Vagina (tissue), 2 donors: ENCODE results near the gene RACGAP1. TPM values are rescaled to one million over a fixed set of nuclear protein-coding genes. Genes with fewer than 3 reads are reported as not detected.

Experiments
- DNase-seq, 2 donors: peaks; one replicate each; pipeline ENCODE4 v3.0.0-alpha.2; 2017; ENCODE audit errors: extremely low spot score in 2 of 2
- H3K27ac ChIP-seq: fragments of 200-600 bp; sonication (generic); one replicate; pipeline ENCODE4 v1.5.1; 2019
- H3K27me3 ChIP-seq: fragments of 200-600 bp; sonication (generic); one replicate; pipeline ENCODE4 v1.5.1; 2019
- H3K36me3 ChIP-seq, 2 donors: fragments of 200-600 bp; sonication (generic); one replicate each; pipeline ENCODE4 v1.5.1; 2017 to 2019
- H3K4me1 ChIP-seq: fragments of 200-600 bp; sonication (generic); one replicate; pipeline ENCODE4 v1.5.1; 2019
- H3K4me3 ChIP-seq, 2 donors: fragments of 200-600 bp; sonication (generic); 1 replicate in 1 of 2; 2 replicates in 1 of 2; pipeline ENCODE4 v1.5.1; 2016 to 2019
- H3K9me3 ChIP-seq: fragments of 200-600 bp; sonication (generic); one replicate; pipeline ENCODE4 v1.5.1; 2019
- CTCF ChIP-seq, 3 experiments: fragments of 450-650 bp in 2 of 3; fragments of 200-600 bp in 1 of 3; sonication (generic) in 1 of 3; IDR thresholded peaks; one replicate each; pipeline ENCODE4 v1.5.1; 2017 to 2019; ENCODE audit warnings: antibody characterized with exemption in 3 of 3, mild to moderate bottlenecking in 2 of 3, moderate library complexity in 2 of 3
- POLR2A ChIP-seq, 2 donors: fragments of 450-650 bp; IDR thresholded peaks; one replicate each; pipeline ENCODE4 v1.6.1; 2017; ENCODE audit warnings: antibody characterized with exemption in 2 of 2, mild to moderate bottlenecking in 2 of 2, moderate library complexity in 2 of 2
- POLR2AphosphoS5 ChIP-seq, 2 donors: sonication (generic); formaldehyde crosslinking; IDR thresholded peaks; one replicate each; pipeline ENCODE4 v1.9.0; 2017; ENCODE audit warnings: antibody characterized with exemption in 2 of 2, mild to moderate bottlenecking in 2 of 2, low read depth in 1 of 2; ENCODE audit not compliant: insufficient read depth in 1 of 2
- intact Hi-C: fragments of 100-400 bp; cut with DNase I; formaldehyde crosslinking; loops from one replicate; pipeline ENCODE4 v1.15.1; 2023
- total RNA-seq: library from RNA; depleted of rRNA; stranded (reverse); fragments of >200 nt; gene quantifications from one replicate; pipeline ENCODE4 v1.2.3, GENCODE V29; 2016

The RACGAP1 gene
- total RNA-seq, 1 donor from 2014 or later: 19.2 TPM

DNA sequence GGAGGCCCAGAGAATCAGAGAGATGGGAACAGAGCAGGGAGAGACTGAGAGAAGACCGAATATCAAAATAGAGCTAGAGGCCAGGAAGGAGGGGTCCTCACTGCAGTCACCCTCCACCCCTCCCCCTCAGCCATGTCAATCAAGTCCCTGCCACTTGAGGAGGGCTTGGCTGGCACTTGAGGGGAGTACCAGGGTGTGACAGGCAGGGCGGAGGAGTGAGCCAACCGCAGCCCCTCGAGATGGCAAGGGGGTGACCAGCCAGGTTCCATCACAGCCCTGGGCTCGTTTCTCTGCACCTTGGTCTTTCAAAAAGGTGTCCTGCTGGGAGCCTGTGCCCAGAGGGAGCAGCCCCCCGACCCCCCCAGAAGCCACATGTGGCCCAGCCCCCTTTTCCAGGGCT lies 59.5 kb downstream of the RACGAP1 start:
- Histone ChIP-seq H3K4me3 (no peak overlapping the region), H3K36me3 (no peaks in the 10 kb centered on the region), H3K27me3 (no peaks in the 10 kb centered on the region), H3K4me1 (peaks cover 23% of the 10 kb centered on the region), H3K9me3 (no peaks in the 10 kb centered on the region), H3K27ac (no peak overlapping the region)
- no peak for TF ChIP-seq POLR2A (IDR thresholded peaks at IDR 0.05)
- TF ChIP-seq CTCF (IDR thresholded peaks at IDR 0.05): no peak
- no peak for TF ChIP-seq POLR2AphosphoS5 (IDR thresholded peaks at IDR 0.05; ENCODE audit: insufficient read depth in 1 of 2, low read depth in 1 of 2)
- intact Hi-C loops: loop anchor here (5.0 kb wide), 1 partner anchor 106 kb away; no protein-coding TSS in a partner anchor
- DNase-seq: no peak

DNA sequence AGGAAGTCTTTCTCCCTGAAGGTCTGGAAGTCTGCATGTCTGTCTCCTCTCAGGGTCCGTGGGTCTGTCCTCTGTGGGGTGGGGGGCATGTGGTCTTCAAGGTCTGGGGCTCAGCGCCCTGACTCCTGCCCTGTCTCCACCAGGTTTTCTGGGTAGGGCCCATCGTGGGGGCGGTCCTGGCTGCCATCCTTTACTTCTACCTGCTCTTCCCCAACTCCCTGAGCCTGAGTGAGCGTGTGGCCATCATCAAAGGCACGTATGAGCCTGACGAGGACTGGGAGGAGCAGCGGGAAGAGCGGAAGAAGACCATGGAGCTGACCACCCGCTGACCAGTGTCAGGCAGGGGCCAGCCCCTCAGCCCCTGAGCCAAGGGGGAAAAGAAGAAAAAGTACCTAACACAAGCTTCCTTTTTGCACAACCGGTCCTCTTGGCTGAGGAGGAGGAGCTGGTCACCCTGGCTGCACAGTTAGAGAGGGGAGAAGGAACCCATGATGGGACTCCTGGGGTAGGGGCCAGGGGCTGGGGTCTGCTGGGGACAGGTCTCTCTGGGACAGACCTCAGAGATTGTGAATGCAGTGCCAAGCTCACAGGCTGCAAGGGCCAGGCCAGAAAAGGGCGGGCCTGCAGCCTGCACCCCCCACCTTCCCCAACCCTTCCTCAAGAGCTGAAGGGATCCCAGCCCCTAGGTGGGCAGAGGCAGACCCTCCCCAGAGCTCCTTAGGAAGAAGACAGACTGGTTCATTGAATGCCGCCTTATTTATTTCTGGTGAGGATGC lies 60.3 kb downstream of the RACGAP1 start:
- DNase-seq: no peak
- intact Hi-C loops: loop anchor here (5.0 kb wide), 1 partner anchor 107 kb away; no protein-coding TSS in a partner anchor
- no peak for TF ChIP-seq CTCF (IDR thresholded peaks at IDR 0.05)
- Histone ChIP-seq H3K4me3 (no peak overlapping the region), H3K4me1 (peaks cover 26% of the 10 kb centered on the region), H3K27ac (no peak overlapping the region), H3K36me3 (no peaks in the 10 kb centered on the region), H3K9me3 (no peaks in the 10 kb centered on the region), H3K27me3 (no peaks in the 10 kb centered on the region)

DNA sequence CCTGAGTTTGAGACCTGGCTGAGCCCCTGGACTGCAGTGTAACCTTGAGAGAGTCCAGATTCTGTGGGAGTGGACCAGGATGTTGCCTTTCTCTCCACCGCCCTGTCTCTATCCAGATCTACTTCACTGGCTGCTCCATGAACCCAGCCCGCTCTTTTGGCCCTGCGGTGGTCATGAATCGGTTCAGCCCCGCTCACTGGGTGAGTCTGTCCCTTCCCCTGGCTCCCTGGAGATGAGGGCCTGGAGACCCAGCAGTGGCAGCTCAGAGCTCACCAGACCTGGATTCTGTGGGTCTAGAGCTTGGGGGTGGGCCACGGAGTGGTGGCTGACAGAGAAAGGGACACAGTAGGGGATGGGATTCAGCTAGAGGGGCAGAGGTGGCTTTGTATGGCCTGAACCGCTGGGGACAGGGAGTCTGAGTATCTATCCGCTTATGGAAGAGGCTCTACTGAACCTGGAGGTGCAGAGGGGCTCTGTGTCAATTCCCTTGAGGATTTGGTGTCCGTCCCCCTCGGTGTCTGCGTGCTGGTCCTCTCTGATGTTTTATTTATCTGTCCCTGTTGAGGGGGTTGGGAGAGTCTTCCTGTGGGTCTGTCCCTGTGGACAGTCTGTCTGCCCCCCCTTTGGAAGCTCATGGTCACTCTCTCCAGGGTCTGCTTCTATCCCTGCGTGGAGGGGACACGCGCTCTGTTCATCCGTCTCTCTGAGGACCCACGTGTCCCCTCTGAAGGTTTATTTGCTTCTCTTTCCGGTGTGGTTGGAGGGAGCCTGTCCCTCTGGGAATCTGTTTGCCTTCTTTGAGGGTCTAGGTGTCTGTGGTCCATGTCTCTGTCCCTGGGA lies 61.1 kb downstream of the RACGAP1 start:
- no peaks in the 10 kb centered on the region for H3K9me3 ChIP-seq
- H3K4me3 ChIP-seq: no peak overlapping the region
- intact Hi-C loops: no loop called here
- TF ChIP-seq POLR2AphosphoS5 (IDR thresholded peaks at IDR 0.05; ENCODE audit: insufficient read depth in 1 of 2, low read depth in 1 of 2): no peak
- TF ChIP-seq CTCF (IDR thresholded peaks at IDR 0.05): no peak
- no peak for TF ChIP-seq POLR2A (IDR thresholded peaks at IDR 0.05)
- no peak for DNase-seq
- no peaks in the 10 kb centered on the region for H3K36me3 ChIP-seq
- H3K27me3 ChIP-seq: no peaks in the 10 kb centered on the region
- H3K27ac ChIP-seq: no peak overlapping the region
- peaks cover 26% of the 10 kb centered on the region for H3K4me1 ChIP-seq

GRCh38 chr12:49962861-49963765 lies 62.2 kb downstream of the RACGAP1 start:
- Histone ChIP-seq H3K36me3 (no peaks in the 10 kb centered on the region), H3K9me3 (no peaks in the 10 kb centered on the region), H3K4me3 (no peak overlapping the region), H3K27me3 (no peaks in the 10 kb centered on the region), H3K4me1 (peaks cover 26% of the 10 kb centered on the region), H3K27ac (no peak overlapping the region)
- no peak for TF ChIP-seq POLR2A (IDR thresholded peaks at IDR 0.05)
- TF ChIP-seq CTCF (IDR thresholded peaks at IDR 0.05): no peak
- no peak for TF ChIP-seq POLR2AphosphoS5 (IDR thresholded peaks at IDR 0.05; ENCODE audit: insufficient read depth in 1 of 2, low read depth in 1 of 2)
- intact Hi-C loops: no loop called here
- no peak for DNase-seq
